K562 (cell line): Measurements from ENCODE around the gene SSR2. TPM values are rescaled to one million over a fixed set of nuclear protein-coding genes. Genes with fewer than 3 reads are reported as not detected.
A peak's percentile ranks its signal among the peaks of the same experiment; 100 is the strongest.

ENCODE experiments used
- BMI1 ChIP-seq: fragments of 150-350 bp; IDR thresholded peaks from 2 replicates; pipeline ENCODE4 v1.6.1; 2014; ENCODE audit warnings: low read length
- CUX1 ChIP-seq: fragments of 200-800 bp; sonication (Bioruptor generic); IDR thresholded peaks from 2 replicates; pipeline ENCODE4 v1.6.1; 2016; ENCODE audit warnings: missing genetic modification characterization, missing compliant biosample characterization
- GATA2 ChIP-seq: sonication (generic); formaldehyde crosslinking; IDR thresholded peaks from 2 replicates; pipeline ENCODE4 v1.4.0; 2020; ENCODE audit warnings: mild to moderate bottlenecking, missing genetic modification reagents
- GTF2F1 ChIP-seq: IDR thresholded peaks from 2 replicates; pipeline ENCODE4 v1.6.1; 2011; ENCODE audit warnings: low read depth, low read length, improper control_type of control experiment
- JUN ChIP-seq, 2 experiments: sonication (generic) in 1 of 2; formaldehyde crosslinking in 1 of 2; IDR thresholded peaks; 2 replicates each; pipeline versions ENCODE4 v1.6.1 to v1.8.0; 2012 to 2022; ENCODE audit warnings: borderline replicate concordance in 2 of 2, mild to moderate bottlenecking in 2 of 2, improper control_type of control experiment in 1 of 2, low read depth in 1 of 2, low read length in 1 of 2, missing genetic modification reagents in 1 of 2
- KDM4B ChIP-seq, 2 experiments: fragments of 450-650 bp in 1 of 2; sonication (generic) in 1 of 2; IDR thresholded peaks; 2 replicates each; pipeline ENCODE4 v1.6.1; 2016 to 2017; ENCODE audit warnings: borderline replicate concordance in 2 of 2, antibody characterized with exemption in 1 of 2, low read depth in 1 of 2, mild to moderate bottlenecking in 1 of 2
- NR1H2 ChIP-seq: sonication (generic); formaldehyde crosslinking; IDR thresholded peaks from 2 replicates; pipeline ENCODE4 v1.4.0; 2020; ENCODE audit warnings: mild to moderate bottlenecking, missing genetic modification reagents
- NR2F6 ChIP-seq: fragments of 450-650 bp; formaldehyde crosslinking; IDR thresholded peaks from 2 replicates; pipeline ENCODE4 v1.4.0; 2020; ENCODE audit warnings: mild to moderate bottlenecking
- PCBP2 ChIP-seq: fragments of 200-400 bp; formaldehyde crosslinking; IDR thresholded peaks from 2 replicates; pipeline ENCODE4 v1.6.1; 2018; ENCODE audit warnings: low read length, low read depth, mild to moderate bottlenecking, moderate library complexity; ENCODE audit not compliant: poor library complexity, severe bottlenecking
- RBM15 ChIP-seq: fragments of 200-400 bp; formaldehyde crosslinking; IDR thresholded peaks from 2 replicates; pipeline ENCODE4 v1.6.1; 2018; ENCODE audit warnings: mild to moderate bottlenecking, low read length, moderate library complexity; ENCODE audit not compliant: insufficient read depth
- SETDB1 ChIP-seq: IDR thresholded peaks from one replicate; pipeline ENCODE4 v1.6.1; 2012; ENCODE audit warnings: low read length, control low read depth, inconsistent platforms
- SUPT5H ChIP-seq: fragments of 450-650 bp; IDR thresholded peaks from 2 replicates; pipeline ENCODE4 v1.6.1; 2016
- TGIF2 ChIP-seq: sonication (generic); formaldehyde crosslinking; IDR thresholded peaks from 2 replicates; pipeline ENCODE4 v1.8.1; 2022; ENCODE audit warnings: mild to moderate bottlenecking, missing genetic modification reagents, moderate library complexity
- ZBTB2 ChIP-seq: fragments of 450-650 bp; IDR thresholded peaks from 2 replicates; pipeline ENCODE4 v1.6.1; 2016; ENCODE audit warnings: antibody characterized with exemption
- ZFP91 ChIP-seq: sonication (generic); formaldehyde crosslinking; IDR thresholded peaks from 2 replicates; pipeline ENCODE4 v1.8.0; 2022; ENCODE audit warnings: mild to moderate bottlenecking, missing genetic modification reagents
- ZNF57 ChIP-seq: fragments of 450-650 bp; formaldehyde crosslinking; IDR thresholded peaks from 2 replicates; pipeline ENCODE4 v1.4.0; 2020; ENCODE audit warnings: mild to moderate bottlenecking, moderate library complexity
- polyA plus RNA-seq, 8 experiments: library from polyadenylated mRNA; depleted of rRNA in 4 of 8; stranded (reverse) in 5 of 8; unstranded in 3 of 8; fragments of >200 nt; fragmentation: Nextera tagmentation in 2 of 8; fragmentation: Illumina TruSeq in 1 of 8; extraction: Ambion mirVana in 2 of 8; extraction: Trizol in 1 of 8; gene quantifications; 2 replicates each; pipeline versions ENCODE4 v1.2.1 to v1.2.3, GENCODE V29; 2011 to 2014; ENCODE audit warnings: inconsistent platforms in 1 of 8, missing spikeins in 1 of 8
- total RNA-seq, 7 experiments: library from RNA; depleted of rRNA in 6 of 7; stranded (reverse); fragments of >200 nt in 6 of 7; fragmentation: Illumina TruSeq in 2 of 7; extraction: Trizol in 2 of 7; gene quantifications; 2 replicates each; pipeline versions ENCODE4 v1.2.1 to v1.2.3, GENCODE V29; 2011 to 2021; ENCODE audit warnings: low replicate concordance in 1 of 7
- TF ChIP-seq, protein P1 (sequence below): fragments of 450-650 bp; IDR thresholded peaks from 2 replicates; pipeline ENCODE4 v1.6.1; 2017; ENCODE audit warnings: mild to moderate bottlenecking, moderate library complexity

SSR2 gene
- total and polyA plus RNA-seq, 9 of the 15 experiments (the other 6 are each of a cell fraction or from before 2014, with no cell fraction given), result 161 to 411 (median 240) TPM

- TF ChIP-seq CUX1 (CRISPR knock-in tag) (no peak), JUN (IDR thresholded peaks at IDR 0.05; ENCODE audit: borderline replicate concordance, low read depth, low read length) (peak; percentile 87), JUN (CRISPR knock-in tag; IDR thresholded peaks at IDR 0.05; ENCODE audit: borderline replicate concordance) (peak; percentile 96; the same call in 1 of the 2 replicates), NR1H2 (no peak), RBM15 (no peak), GTF2F1 (no peak), NR2F6 (no peak), KDM4B (IDR thresholded peaks at IDR 0.05; ENCODE audit: borderline replicate concordance in 2 of 2, low read depth in 1 of 2) (0 out of 4 replicates have a peak, but pooled peaks of 1 of the 2 experiments have one; percentile 39), ZBTB2 (no peak), GATA2 (CRISPR knock-in tag) (no peak), ZNF57 (no peak), BMI1 (no peak), PCBP2 (no peak), SETDB1 (no peak), ZFP91 (peak; percentile 93), SUPT5H (no peak), TGIF2 (CRISPR knock-in tag) (no peak)
- TF ChIP-seq, protein P1, sequence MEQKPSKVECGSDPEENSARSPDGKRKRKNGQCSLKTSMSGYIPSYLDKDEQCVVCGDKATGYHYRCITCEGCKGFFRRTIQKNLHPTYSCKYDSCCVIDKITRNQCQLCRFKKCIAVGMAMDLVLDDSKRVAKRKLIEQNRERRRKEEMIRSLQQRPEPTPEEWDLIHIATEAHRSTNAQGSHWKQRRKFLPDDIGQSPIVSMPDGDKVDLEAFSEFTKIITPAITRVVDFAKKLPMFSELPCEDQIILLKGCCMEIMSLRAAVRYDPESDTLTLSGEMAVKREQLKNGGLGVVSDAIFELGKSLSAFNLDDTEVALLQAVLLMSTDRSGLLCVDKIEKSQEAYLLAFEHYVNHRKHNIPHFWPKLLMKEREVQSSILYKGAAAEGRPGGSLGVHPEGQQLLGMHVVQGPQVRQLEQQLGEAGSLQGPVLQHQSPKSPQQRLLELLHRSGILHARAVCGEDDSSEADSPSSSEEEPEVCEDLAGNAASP, result no peak
Observed at GRCh38 chr1:155983191-155984024, 37.3 kb downstream of the SSR2 start (continued).
